Measurements from ENCODE around the gene CDH4. TPM values are rescaled to one million over a fixed set of nuclear protein-coding genes. Genes with fewer than 3 reads are reported as not detected.

Gene CDH4
- total RNA-seq, 1 donor from 2014 or later, result 2.9 TPM

GRCh38 chr20:61846741-61847419 lies 594.8 kb downstream of the CDH4 start:
- no peaks in the 10 kb centered on the region for H3K36me3 ChIP-seq
- peaks cover 27% of the 10 kb centered on the region for H3K4me1 Mint-ChIP-seq
- TF ChIP-seq EZH2phosphoT487 (IDR thresholded peaks at IDR 0.05) (no peak), EZH2 (IDR thresholded peaks at IDR 0.05) (no peak), CTCF (IDR thresholded peaks at IDR 0.05) (no peak)
- H3F3A ChIP-seq (ENCODE audit: low read depth), result no peaks in the 10 kb centered on the region
- no peak for DNase-seq (ENCODE audit: low spot score)
- H3K9me3 Mint-ChIP-seq, result peaks cover 8% of the 10 kb centered on the region
- H3K36me3 Mint-ChIP-seq, result peaks cover 12% of the 10 kb centered on the region
- no peak overlapping the region for H3K27ac ChIP-seq
- no peaks in the 10 kb centered on the region for H3K9me3 ChIP-seq (ENCODE audit: low read depth)
- no peaks in the 10 kb centered on the region for H3K79me2 ChIP-seq (ENCODE audit: low read depth)
- H3K4me3 Mint-ChIP-seq, result no peak overlapping the region
- peaks cover 4% of the 10 kb centered on the region for H3K27me3 Mint-ChIP-seq (ENCODE audit: insufficient read depth, low read depth)
- H3K4me2 ChIP-seq, result no peak overlapping the region
- H4K20me1 ChIP-seq (ENCODE audit: low read depth), result no peaks in the 10 kb centered on the region
- no peak overlapping the region for H3K4me3 ChIP-seq
- no peak overlapping the region for H3K27ac Mint-ChIP-seq
- no peak overlapping the region for H3K9ac ChIP-seq
- peaks cover 6% of the 10 kb centered on the region for H3K4me1 ChIP-seq
- peaks cover 4% of the 10 kb centered on the region for H3K27me3 ChIP-seq
- no peak overlapping the region for H2AFZ ChIP-seq (replicated peaks)

- Mint-ChIP-seq H3K4me3 (no peak overlapping the region), H3K9me3 (peaks cover 8% of the 10 kb centered on the region), H3K27me3 (ENCODE audit: insufficient read depth, low read depth) (peaks cover 4% of the 10 kb centered on the region), H3K36me3 (peaks cover 12% of the 10 kb centered on the region), H3K4me1 (peaks cover 27% of the 10 kb centered on the region), H3K27ac (no peak overlapping the region)
- Histone ChIP-seq H3K4me1 (peaks cover 6% of the 10 kb centered on the region), H3K27me3 (no peaks in the 10 kb centered on the region), H3K36me3 (no peaks in the 10 kb centered on the region), H3K79me2 (ENCODE audit: low read depth) (no peaks in the 10 kb centered on the region), H3K9ac (no peak overlapping the region), H3F3A (ENCODE audit: low read depth) (no peaks in the 10 kb centered on the region), H3K27ac (no peak overlapping the region), H3K4me3 (no peak overlapping the region), H3K9me3 (ENCODE audit: low read depth) (no peaks in the 10 kb centered on the region), H3K4me2 (no peak overlapping the region), H4K20me1 (ENCODE audit: low read depth) (no peaks in the 10 kb centered on the region), H2AFZ (replicated peaks) (no peak overlapping the region)
- no peak for DNase-seq (ENCODE audit: low spot score)
- TF ChIP-seq CTCF (IDR thresholded peaks at IDR 0.05) (no peak), EZH2phosphoT487 (IDR thresholded peaks at IDR 0.05) (no peak), EZH2 (IDR thresholded peaks at IDR 0.05) (no peak)
These were observed 595.3 kb downstream of the CDH4 start for GRCh38 chr20:61847420-61847748.

- H3K4me2 ChIP-seq, result no peak overlapping the region
- no peak overlapping the region for H3K27ac ChIP-seq
- H3K36me3 ChIP-seq, result no peaks in the 10 kb centered on the region
- no peak overlapping the region for H3K27ac Mint-ChIP-seq
- no peaks in the 10 kb centered on the region for H4K20me1 ChIP-seq (ENCODE audit: low read depth)
- peaks cover 27% of the 10 kb centered on the region for H3K4me1 Mint-ChIP-seq
- peaks cover 8% of the 10 kb centered on the region for H3K9me3 Mint-ChIP-seq
- H2AFZ ChIP-seq (replicated peaks), result no peak overlapping the region
- H3K9ac ChIP-seq, result no peak overlapping the region
- no peaks in the 10 kb centered on the region for H3K27me3 ChIP-seq
- H3K4me1 ChIP-seq, result peaks cover 6% of the 10 kb centered on the region
- TF ChIP-seq EZH2phosphoT487 (IDR thresholded peaks at IDR 0.05), result no peak
- no peak for TF ChIP-seq EZH2 (IDR thresholded peaks at IDR 0.05)
- no peak for TF ChIP-seq CTCF (IDR thresholded peaks at IDR 0.05)
- H3F3A ChIP-seq (ENCODE audit: low read depth), result no peaks in the 10 kb centered on the region
- DNase-seq (ENCODE audit: low spot score), result no peak
- H3K9me3 ChIP-seq (ENCODE audit: low read depth), result no peaks in the 10 kb centered on the region
- no peaks in the 10 kb centered on the region for H3K79me2 ChIP-seq (ENCODE audit: low read depth)
- H3K4me3 Mint-ChIP-seq, result no peak overlapping the region
- H3K36me3 Mint-ChIP-seq, result peaks cover 12% of the 10 kb centered on the region
- peaks cover 4% of the 10 kb centered on the region for H3K27me3 Mint-ChIP-seq (ENCODE audit: insufficient read depth, low read depth)
- no peak overlapping the region for H3K4me3 ChIP-seq
These were observed 595.9 kb downstream of the CDH4 start for GRCh38 chr20:61847986-61848385.

Measured in neural progenitor cell (in vitro differentiated cells).